Hepatocyte (in vitro differentiated cells): ENCODE measurements around the gene SPRED2.

ENCODE experiments used
- EZH2 ChIP-seq: fragments of 200-600 bp; sonication (generic); IDR thresholded peaks from 2 replicates; pipeline ENCODE4 v1.6.1; 2016; ENCODE audit warnings: antibody characterized with exemption, mild to moderate bottlenecking, borderline replicate concordance
- TF ChIP-seq, protein P1 (sequence below): fragments of 200-600 bp; sonication (generic); IDR thresholded peaks from 2 replicates; pipeline ENCODE4 v1.5.1; 2016; ENCODE audit warnings: antibody characterized with exemption, mild to moderate bottlenecking; ENCODE audit not compliant: poor library complexity

GRCh38 chr2:65276609-65277008 lies 155.8 kb downstream of the SPRED2 start:
- TF ChIP-seq, protein P1, sequence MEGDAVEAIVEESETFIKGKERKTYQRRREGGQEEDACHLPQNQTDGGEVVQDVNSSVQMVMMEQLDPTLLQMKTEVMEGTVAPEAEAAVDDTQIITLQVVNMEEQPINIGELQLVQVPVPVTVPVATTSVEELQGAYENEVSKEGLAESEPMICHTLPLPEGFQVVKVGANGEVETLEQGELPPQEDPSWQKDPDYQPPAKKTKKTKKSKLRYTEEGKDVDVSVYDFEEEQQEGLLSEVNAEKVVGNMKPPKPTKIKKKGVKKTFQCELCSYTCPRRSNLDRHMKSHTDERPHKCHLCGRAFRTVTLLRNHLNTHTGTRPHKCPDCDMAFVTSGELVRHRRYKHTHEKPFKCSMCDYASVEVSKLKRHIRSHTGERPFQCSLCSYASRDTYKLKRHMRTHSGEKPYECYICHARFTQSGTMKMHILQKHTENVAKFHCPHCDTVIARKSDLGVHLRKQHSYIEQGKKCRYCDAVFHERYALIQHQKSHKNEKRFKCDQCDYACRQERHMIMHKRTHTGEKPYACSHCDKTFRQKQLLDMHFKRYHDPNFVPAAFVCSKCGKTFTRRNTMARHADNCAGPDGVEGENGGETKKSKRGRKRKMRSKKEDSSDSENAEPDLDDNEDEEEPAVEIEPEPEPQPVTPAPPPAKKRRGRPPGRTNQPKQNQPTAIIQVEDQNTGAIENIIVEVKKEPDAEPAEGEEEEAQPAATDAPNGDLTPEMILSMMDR = no peak
- no peak for TF ChIP-seq EZH2
